H1 (cell line): ENCODE results near the gene RNF215. TPM values are rescaled to one million over a fixed set of nuclear protein-coding genes. Genes with fewer than 3 reads are reported as not detected.

Experiments used
- ATF2 ChIP-seq: IDR thresholded peaks from 2 replicates; pipeline ENCODE4 v1.6.1; 2012; ENCODE audit warnings: low read length, inconsistent platforms
- BCL11A ChIP-seq, 2 experiments: IDR thresholded peaks; one replicate each; pipeline ENCODE4 v1.6.1; 2011; ENCODE audit warnings: low read depth in 2 of 2, low read length in 2 of 2, mild to moderate bottlenecking in 2 of 2
- BRCA1 ChIP-seq: IDR thresholded peaks from 2 replicates; pipeline ENCODE4 v1.6.1; 2012; ENCODE audit warnings: low read depth, low read length, improper control_type of control experiment
- CBX5 ChIP-seq: fragments of 300-800, 300-1000 bp; sonication (generic); IDR thresholded peaks from 2 replicates; pipeline ENCODE4 v1.7.1; 2016; ENCODE audit warnings: antibody characterized with exemption, low read length, low read depth
- CHD2 ChIP-seq: IDR thresholded peaks from 2 replicates; pipeline ENCODE4 v1.6.1; 2012; ENCODE audit warnings: low read length, improper control_type of control experiment
- CTBP2 ChIP-seq: IDR thresholded peaks from 2 replicates; pipeline ENCODE4 v1.7.0; 2011; ENCODE audit warnings: borderline replicate concordance, mild to moderate bottlenecking, moderate library complexity, mixed read lengths, low read length; ENCODE audit not compliant: insufficient read depth, insufficient read length
- E2F6 ChIP-seq: IDR thresholded peaks from 2 replicates; pipeline ENCODE4 v1.6.1; 2012; ENCODE audit warnings: inconsistent platforms
- HDAC2 ChIP-seq, 2 experiments: fragments of 300-600 bp in 1 of 2; sonication (generic) in 1 of 2; IDR thresholded peaks; 2 replicates each; pipeline ENCODE4 v1.6.1; 2011 to 2012; ENCODE audit warnings: low read depth in 2 of 2, low read length in 2 of 2, mild to moderate bottlenecking in 2 of 2, moderate library complexity in 2 of 2, borderline replicate concordance in 1 of 2, inconsistent platforms in 1 of 2
- HDAC6 ChIP-seq: IDR thresholded peaks from one replicate; pipeline ENCODE4 v1.7.1; 2012; ENCODE audit warnings: low read depth, mild to moderate bottlenecking, inconsistent platforms, low read length, moderate library complexity
- KDM1A ChIP-seq: fragments of 200-600, 300-600 bp; sonication (generic); IDR thresholded peaks from 2 replicates; pipeline ENCODE4 v1.7.1; 2016; ENCODE audit warnings: mild to moderate bottlenecking, low read length, borderline replicate concordance
- KDM5A ChIP-seq: fragments of 200-600 bp; IDR thresholded peaks from 2 replicates; pipeline ENCODE4 v1.7.1; 2012; ENCODE audit warnings: mild to moderate bottlenecking, low read length, inconsistent platforms, mixed read lengths
- MAFK ChIP-seq: IDR thresholded peaks from 2 replicates; pipeline ENCODE4 v1.6.1; 2012; ENCODE audit warnings: low read depth, mild to moderate bottlenecking, improper control_type of control experiment, low read length
- PHF8 ChIP-seq: fragments of 200-600 bp; sonication (generic); conservative IDR thresholded peaks from 2 replicates; pipeline ENCODE4 v1.7.1; 2012; ENCODE audit warnings: low read depth, mild to moderate bottlenecking, inconsistent platforms, low read length, moderate library complexity
- POU5F1 ChIP-seq: IDR thresholded peaks from 2 replicates; pipeline ENCODE4 v1.6.1; 2011; ENCODE audit warnings: low read depth, mild to moderate bottlenecking, low read length, moderate library complexity
- RAD21 ChIP-seq, 2 experiments: IDR thresholded peaks in 1 of 2; conservative IDR thresholded peaks in 1 of 2; 2 replicates each; pipeline ENCODE4 v1.6.1; 2011; ENCODE audit warnings: low read depth in 2 of 2, low read length in 2 of 2, improper control_type of control experiment in 1 of 2, inconsistent platforms in 1 of 2, mild to moderate bottlenecking in 1 of 2, moderate library complexity in 1 of 2
- RFX5 ChIP-seq: IDR thresholded peaks from 2 replicates; pipeline ENCODE4 v1.6.1; 2011; ENCODE audit warnings: low read depth, low read length, improper control_type of control experiment, borderline replicate concordance
- RNF2 ChIP-seq: fragments of 200-900, 300-1000 bp; sonication (generic); IDR thresholded peaks from 2 replicates; pipeline ENCODE4 v1.7.1; 2016; ENCODE audit warnings: borderline replicate concordance, low read depth, mild to moderate bottlenecking, antibody characterized with exemption, low read length; ENCODE audit not compliant: poor library complexity, severe bottlenecking; ENCODE audit errors: missing control alignments
- RXRA ChIP-seq: IDR thresholded peaks from 2 replicates; pipeline ENCODE4 v1.6.1; 2011; ENCODE audit warnings: low read depth, mild to moderate bottlenecking, low read length, moderate library complexity; ENCODE audit not compliant: insufficient read depth
- SP1 ChIP-seq: IDR thresholded peaks from 2 replicates; pipeline ENCODE4 v1.6.1; 2011; ENCODE audit warnings: low read depth, low read length
- SP4 ChIP-seq: IDR thresholded peaks from 2 replicates; pipeline ENCODE4 v1.6.1; 2012; ENCODE audit warnings: low read length, inconsistent platforms
- YY1 ChIP-seq: IDR thresholded peaks from 2 replicates; pipeline ENCODE4 v1.6.1; 2011; ENCODE audit warnings: low read depth, mild to moderate bottlenecking, low read length
- polyA plus RNA-seq, 7 experiments: library from polyadenylated mRNA; depleted of rRNA in 3 of 7; stranded (reverse) in 5 of 7; unstranded in 2 of 7; fragments of >200 nt in 5 of 7; fragments of 200-250 nt in 2 of 7; gene quantifications; 1 replicate in 5 of 7; 2 replicates in 1 of 7; 4 replicates in 1 of 7; pipeline versions ENCODE4 v1.2.1 to v1.2.3, GENCODE V29; 2011 to 2013; ENCODE audit warnings: missing spikeins in 2 of 7, mixed read lengths in 2 of 7
- total RNA-seq: library from RNA; stranded (reverse); fragmentation: NEBNext Ultra II Directional; extraction: Animal tissue kit (Norgen Biotek cat#: 25700); gene quantifications from 2 replicates; pipeline ENCODE4 v1.2.1, GENCODE V29; 2021

Gene RNF215
- total and polyA plus RNA-seq, 2 of the 8 experiments (the other 6 are each of a cell fraction or from before 2014, with no cell fraction given) = 13.1 to 19.0 TPM

GRCh38 chr22:30425616-30426387 lies 38.6 kb upstream of the RNF215 start, which contains the start of gene MTFP1 (continued):
- TF ChIP-seq RXRA = no peak
- peak; percentile 75; the same call in 1 of the 2 replicates for TF ChIP-seq KDM1A
- TF ChIP-seq HDAC2 (IDR thresholded peaks at IDR 0.05; ENCODE audit: borderline replicate concordance in 1 of 2, low read depth in 2 of 2, low read length in 2 of 2) = peak in 1 of 2 experiments; percentile 20; a peak in 2 of 4 replicates
- no peak for TF ChIP-seq CTBP2
- TF ChIP-seq HDAC6 = no peak
- TF ChIP-seq BCL11A (IDR thresholded peaks at IDR 0.05; ENCODE audit: low read depth in 2 of 2, low read length in 2 of 2) = no peak
- no peak for TF ChIP-seq SP4
- no peak for TF ChIP-seq POU5F1
- TF ChIP-seq BRCA1 = no peak
- peak; percentile 63; the same call in 1 of the 2 replicates for TF ChIP-seq E2F6
- no peak for TF ChIP-seq CBX5
- TF ChIP-seq KDM5A = no peak
- no peak for TF ChIP-seq ATF2
- TF ChIP-seq RNF2 = no peak
- TF ChIP-seq RAD21 (IDR thresholded peaks at IDR 0.05 in 1 of 2, conservative IDR thresholded peaks at IDR 0.05 in 1 of 2; ENCODE audit: low read depth in 2 of 2, low read length in 2 of 2) = no peak
- TF ChIP-seq PHF8 = peak; percentile 57
- TF ChIP-seq CHD2 = no peak
- TF ChIP-seq SP1 = no peak
- no peak for TF ChIP-seq MAFK
- no peak for TF ChIP-seq RFX5
- no peak; the same call in 1 of the 2 replicates for TF ChIP-seq YY1
